GM12892 (cell line): ENCODE measurements around the gene TRAPPC1.

Experiments used
- POLR2A ChIP-seq: IDR thresholded peaks from 2 replicates; pipeline ENCODE4 v1.6.1; 2011; ENCODE audit warnings: low read depth, low read length, control low read depth
- POLR2AphosphoS5 ChIP-seq: IDR thresholded peaks from 2 replicates; pipeline ENCODE4 v1.6.1; 2011; ENCODE audit warnings: low read depth, low read length, control low read depth

GRCh38 chr17:7944326-7944725 lies 12.6 kb upstream of the TRAPPC1 start:
- TF ChIP-seq POLR2AphosphoS5 (no peak), POLR2A (no peak)
